ENCODE data around the gene APLP2.

APLP2 gene

GRCh38 chr11:130159657-130160497 is 90.2 kb downstream of the APLP2 start, which contains the start of gene ST14:
Gene ST14, plus strand, starts transcription at chr11:130159782. Its CDS starts 198 bp downstream, at chr11:130159980.
- 0 out of 2 replicates have a peak, but pooled peaks have one; percentile 14 for TF ChIP-seq EP300 (IDR thresholded peaks at IDR 0.05; ENCODE audit: borderline replicate concordance)
- TF ChIP-seq ZBTB7A (IDR thresholded peaks at IDR 0.05; ENCODE audit: low read depth) = peak; percentile 60; the same call in 1 of the 2 replicates
- TF ChIP-seq TCF12 (IDR thresholded peaks at IDR 0.05; ENCODE audit: low read depth) = no peak
- TF ChIP-seq EGR1 (IDR thresholded peaks at IDR 0.05) = peak; percentile 87
- no peak for TF ChIP-seq FOXM1 (IDR thresholded peaks at IDR 0.05; ENCODE audit: borderline replicate concordance, low read depth)
- no peak for TF ChIP-seq NFIC (IDR thresholded peaks at IDR 0.05)
- TF ChIP-seq TAF1 (IDR thresholded peaks at IDR 0.05; ENCODE audit: low read depth) = peak; percentile 54; the same call in 1 of the 2 replicates
- TF ChIP-seq, protein P1, sequence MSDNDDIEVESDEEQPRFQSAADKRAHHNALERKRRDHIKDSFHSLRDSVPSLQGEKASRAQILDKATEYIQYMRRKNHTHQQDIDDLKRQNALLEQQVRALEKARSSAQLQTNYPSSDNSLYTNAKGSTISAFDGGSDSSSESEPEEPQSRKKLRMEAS (IDR thresholded peaks at IDR 0.05) = peak; percentile 37
- TF ChIP-seq CEBPB (IDR thresholded peaks at IDR 0.05) = no peak
- TF ChIP-seq TEAD4 (IDR thresholded peaks at IDR 0.05) = 0 out of 2 replicates have a peak, but pooled peaks have one; percentile 15
- TF ChIP-seq, protein P2, sequence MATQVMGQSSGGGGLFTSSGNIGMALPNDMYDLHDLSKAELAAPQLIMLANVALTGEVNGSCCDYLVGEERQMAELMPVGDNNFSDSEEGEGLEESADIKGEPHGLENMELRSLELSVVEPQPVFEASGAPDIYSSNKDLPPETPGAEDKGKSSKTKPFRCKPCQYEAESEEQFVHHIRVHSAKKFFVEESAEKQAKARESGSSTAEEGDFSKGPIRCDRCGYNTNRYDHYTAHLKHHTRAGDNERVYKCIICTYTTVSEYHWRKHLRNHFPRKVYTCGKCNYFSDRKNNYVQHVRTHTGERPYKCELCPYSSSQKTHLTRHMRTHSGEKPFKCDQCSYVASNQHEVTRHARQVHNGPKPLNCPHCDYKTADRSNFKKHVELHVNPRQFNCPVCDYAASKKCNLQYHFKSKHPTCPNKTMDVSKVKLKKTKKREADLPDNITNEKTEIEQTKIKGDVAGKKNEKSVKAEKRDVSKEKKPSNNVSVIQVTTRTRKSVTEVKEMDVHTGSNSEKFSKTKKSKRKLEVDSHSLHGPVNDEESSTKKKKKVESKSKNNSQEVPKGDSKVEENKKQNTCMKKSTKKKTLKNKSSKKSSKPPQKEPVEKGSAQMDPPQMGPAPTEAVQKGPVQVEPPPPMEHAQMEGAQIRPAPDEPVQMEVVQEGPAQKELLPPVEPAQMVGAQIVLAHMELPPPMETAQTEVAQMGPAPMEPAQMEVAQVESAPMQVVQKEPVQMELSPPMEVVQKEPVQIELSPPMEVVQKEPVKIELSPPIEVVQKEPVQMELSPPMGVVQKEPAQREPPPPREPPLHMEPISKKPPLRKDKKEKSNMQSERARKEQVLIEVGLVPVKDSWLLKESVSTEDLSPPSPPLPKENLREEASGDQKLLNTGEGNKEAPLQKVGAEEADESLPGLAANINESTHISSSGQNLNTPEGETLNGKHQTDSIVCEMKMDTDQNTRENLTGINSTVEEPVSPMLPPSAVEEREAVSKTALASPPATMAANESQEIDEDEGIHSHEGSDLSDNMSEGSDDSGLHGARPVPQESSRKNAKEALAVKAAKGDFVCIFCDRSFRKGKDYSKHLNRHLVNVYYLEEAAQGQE (IDR thresholded peaks at IDR 0.05; ENCODE audit: low read depth) = no peak

DNA sequence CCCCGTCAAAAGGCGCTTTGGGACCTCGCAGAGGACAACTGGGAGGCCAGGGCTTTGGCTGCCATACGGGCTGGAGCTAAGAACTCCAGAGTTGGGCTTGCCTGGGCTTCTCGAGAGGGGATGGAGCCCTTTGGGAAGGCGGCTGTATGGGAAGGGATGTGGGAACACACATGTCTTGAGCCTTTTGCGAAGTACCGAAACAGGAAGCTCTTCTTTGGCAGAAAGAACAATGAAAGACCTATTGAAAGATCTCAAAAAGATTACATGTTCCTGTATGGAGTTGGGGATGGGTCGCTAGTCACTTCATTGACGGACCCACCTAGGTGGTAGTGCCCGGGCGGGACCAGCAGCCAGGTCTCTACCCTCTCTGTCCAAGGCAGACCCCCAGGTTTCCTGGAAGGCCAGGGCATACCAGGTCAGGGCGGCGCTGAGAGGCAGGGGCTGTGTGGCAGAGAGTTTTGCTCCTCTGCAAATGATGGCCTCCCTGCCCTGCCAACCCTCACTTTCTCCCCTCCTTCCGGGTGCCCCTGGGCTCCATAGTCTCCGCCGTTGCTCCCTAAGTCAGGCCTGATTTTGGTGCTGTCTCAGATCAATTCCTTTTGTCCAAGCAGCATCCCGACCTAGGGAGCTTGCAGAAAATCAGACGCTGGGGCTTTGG is 90.9 kb downstream of the APLP2 start:
- no peak for TF ChIP-seq YY1 (IDR thresholded peaks at IDR 0.05; ENCODE audit: low read depth)
- 0 out of 2 replicates have a peak, but pooled peaks have one; percentile 3 for TF ChIP-seq ZBTB7A (IDR thresholded peaks at IDR 0.05; ENCODE audit: low read depth)

GRCh38 chr11:130161441-130162145 is 91.9 kb downstream of the APLP2 start:
- TF ChIP-seq TCF12 (IDR thresholded peaks at IDR 0.05; ENCODE audit: low read depth) (no peak), EP300 (IDR thresholded peaks at IDR 0.05; ENCODE audit: borderline replicate concordance) (no peak), ZBTB7A (IDR thresholded peaks at IDR 0.05; ENCODE audit: low read depth) (no peak), EGR1 (IDR thresholded peaks at IDR 0.05) (no peak), FOXM1 (IDR thresholded peaks at IDR 0.05; ENCODE audit: borderline replicate concordance, low read depth) (no peak), YY1 (IDR thresholded peaks at IDR 0.05; ENCODE audit: low read depth) (no peak), NFIC (IDR thresholded peaks at IDR 0.05) (no peak), CREB1 (IDR thresholded peaks at IDR 0.05; ENCODE audit: low read depth) (no peak), CEBPB (IDR thresholded peaks at IDR 0.05) (no peak), RAD21 (IDR thresholded peaks at IDR 0.05; ENCODE audit: low read depth) (no peak), TAF1 (IDR thresholded peaks at IDR 0.05; ENCODE audit: low read depth) (no peak), TEAD4 (IDR thresholded peaks at IDR 0.05) (no peak)
- TF ChIP-seq, protein P2 (IDR thresholded peaks at IDR 0.05; ENCODE audit: low read depth) = no peak
- TF ChIP-seq, protein P1 (IDR thresholded peaks at IDR 0.05) = no peak
- TF ChIP-seq, protein P3, sequence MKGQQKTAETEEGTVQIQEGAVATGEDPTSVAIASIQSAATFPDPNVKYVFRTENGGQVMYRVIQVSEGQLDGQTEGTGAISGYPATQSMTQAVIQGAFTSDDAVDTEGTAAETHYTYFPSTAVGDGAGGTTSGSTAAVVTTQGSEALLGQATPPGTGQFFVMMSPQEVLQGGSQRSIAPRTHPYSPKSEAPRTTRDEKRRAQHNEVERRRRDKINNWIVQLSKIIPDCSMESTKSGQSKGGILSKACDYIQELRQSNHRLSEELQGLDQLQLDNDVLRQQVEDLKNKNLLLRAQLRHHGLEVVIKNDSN (IDR thresholded peaks at IDR 0.05) = no peak

DNA sequence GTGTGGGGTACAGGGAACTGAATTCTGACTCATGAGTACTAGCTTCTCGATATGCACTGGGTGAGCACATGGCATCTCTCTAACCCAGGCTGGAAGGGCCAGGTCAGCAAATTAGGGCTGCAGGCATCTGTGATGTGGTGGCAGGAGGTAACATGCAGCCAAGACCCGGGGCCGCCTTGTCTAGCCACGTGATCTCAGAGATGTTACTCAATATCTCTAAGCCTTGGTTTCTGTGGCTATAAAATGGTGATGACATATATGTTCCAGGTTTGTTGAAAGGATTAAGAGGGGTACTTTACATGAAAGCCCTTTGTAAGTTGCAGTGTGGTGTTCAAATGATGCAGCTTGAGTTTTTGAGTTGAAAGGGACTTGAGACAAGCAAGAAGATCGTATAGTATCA is 93.0 kb downstream of the APLP2 start:
- no peak for TF ChIP-seq TEAD4 (IDR thresholded peaks at IDR 0.05)
- TF ChIP-seq, protein P2 (IDR thresholded peaks at IDR 0.05; ENCODE audit: low read depth) = no peak
- no peak for TF ChIP-seq TCF12 (IDR thresholded peaks at IDR 0.05; ENCODE audit: low read depth)
- TF ChIP-seq NFIC (IDR thresholded peaks at IDR 0.05) = no peak
- no peak for TF ChIP-seq ZBTB7A (IDR thresholded peaks at IDR 0.05; ENCODE audit: low read depth)
- TF ChIP-seq RAD21 (IDR thresholded peaks at IDR 0.05; ENCODE audit: low read depth) = no peak
- no peak for TF ChIP-seq CEBPB (IDR thresholded peaks at IDR 0.05)
- no peak for TF ChIP-seq EGR1 (IDR thresholded peaks at IDR 0.05)
- TF ChIP-seq, protein P3 (IDR thresholded peaks at IDR 0.05) = no peak
- TF ChIP-seq EP300 (IDR thresholded peaks at IDR 0.05; ENCODE audit: borderline replicate concordance) = no peak
- no peak for TF ChIP-seq YY1 (IDR thresholded peaks at IDR 0.05; ENCODE audit: low read depth)

Measured in Ishikawa (cell line).